Uterus (tissue), 2 donors: ENCODE data around the gene MTSS2.

Experiments
- CTCF ChIP-seq, 4 experiments: fragments of 200-600 bp in 2 of 4; fragments of 450-650 bp in 2 of 4; sonication (generic) in 2 of 4; IDR thresholded peaks; one replicate each; pipeline ENCODE4 v1.5.1; 2016 to 2019; ENCODE audit warnings: antibody characterized with exemption in 4 of 4, mild to moderate bottlenecking in 2 of 4, moderate library complexity in 1 of 4
- POLR2A ChIP-seq, 2 donors: fragments of 450-650 bp; IDR thresholded peaks; one replicate each; pipeline ENCODE4 v1.6.1; 2016; ENCODE audit warnings: antibody characterized with exemption in 2 of 2, mild to moderate bottlenecking in 1 of 2, moderate library complexity in 1 of 2

DNA sequence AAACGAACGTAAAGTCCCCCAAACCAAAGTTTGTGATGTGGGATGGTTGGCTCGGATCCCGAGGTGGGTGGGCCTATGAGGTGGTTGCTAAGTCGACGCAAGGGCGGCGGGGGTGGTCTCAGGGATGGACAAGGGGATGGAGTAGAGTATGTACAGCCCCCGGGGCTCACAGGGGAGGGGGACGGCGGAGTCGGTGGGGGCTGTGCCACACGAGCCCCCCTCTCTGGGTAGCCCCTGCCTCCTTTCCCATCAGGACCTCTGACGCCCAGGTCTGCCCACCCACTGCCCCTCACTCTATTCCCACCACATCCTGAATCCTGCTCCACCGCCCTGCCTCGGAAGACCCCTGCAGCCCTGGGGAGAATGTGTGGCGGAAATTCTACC, 24.3 kb downstream of the MTSS2 start:
- TF ChIP-seq POLR2A (IDR thresholded peaks at IDR 0.05) (no peak), CTCF (IDR thresholded peaks at IDR 0.05) (no peak)
